ENCODE data around the gene CDRT15. TPM values are rescaled to one million over a fixed set of nuclear protein-coding genes. Genes with fewer than 3 reads are reported as not detected.

Gene CDRT15
- total RNA-seq, 1 experiment from 2014 or later = not detected

DNA sequence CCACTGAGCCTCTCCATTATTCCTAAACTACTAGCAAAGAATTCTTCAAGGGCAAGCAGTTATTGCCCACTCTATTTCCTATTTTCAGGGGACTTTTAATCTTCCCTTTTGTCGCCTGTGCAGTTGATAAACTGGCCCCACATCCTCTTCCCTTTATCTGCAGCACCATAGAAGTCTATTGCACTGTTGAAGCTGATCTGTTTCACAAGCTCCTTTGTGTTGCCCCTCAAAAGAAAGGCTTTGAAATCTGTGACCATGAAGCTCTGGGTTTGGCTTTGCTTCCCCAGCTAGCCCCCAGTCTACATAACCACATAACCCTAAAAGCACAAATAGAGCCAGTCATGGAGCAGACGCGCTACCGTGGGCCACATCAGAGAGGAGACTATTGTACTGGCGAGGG, 37.1 kb downstream of the CDRT15 start:
- POLR2A ChIA-PET = interaction anchor here (0.6 kb wide), 1 partner anchor 789 kb away, joined by 3 read pairs; no protein-coding TSS in a partner anchor
- Mint-ChIP-seq H3K9me3 (ENCODE audit: unreplicated experiment) (no peaks in the 10 kb centered on the region), H3K36me3 (ENCODE audit: insufficient read depth, unreplicated experiment) (peaks cover 19% of the 10 kb centered on the region), H3K27ac (ENCODE audit: low read depth, unreplicated experiment) (no peak overlapping the region), H3K27me3 (ENCODE audit: insufficient read depth, unreplicated experiment) (no peaks in the 10 kb centered on the region), H3K4me1 (ENCODE audit: insufficient read depth, unreplicated experiment) (peaks cover 15% of the 10 kb centered on the region), H3K4me3 (ENCODE audit: unreplicated experiment) (no peak overlapping the region)
- CTCF ChIA-PET = interaction anchor here (0.7 to 1.2 kb wide), 2 partner anchors 604 to 727 kb away, joined by 3 to 4 read pairs; no protein-coding TSS in a partner anchor
- TF ChIP-seq, protein P1, sequence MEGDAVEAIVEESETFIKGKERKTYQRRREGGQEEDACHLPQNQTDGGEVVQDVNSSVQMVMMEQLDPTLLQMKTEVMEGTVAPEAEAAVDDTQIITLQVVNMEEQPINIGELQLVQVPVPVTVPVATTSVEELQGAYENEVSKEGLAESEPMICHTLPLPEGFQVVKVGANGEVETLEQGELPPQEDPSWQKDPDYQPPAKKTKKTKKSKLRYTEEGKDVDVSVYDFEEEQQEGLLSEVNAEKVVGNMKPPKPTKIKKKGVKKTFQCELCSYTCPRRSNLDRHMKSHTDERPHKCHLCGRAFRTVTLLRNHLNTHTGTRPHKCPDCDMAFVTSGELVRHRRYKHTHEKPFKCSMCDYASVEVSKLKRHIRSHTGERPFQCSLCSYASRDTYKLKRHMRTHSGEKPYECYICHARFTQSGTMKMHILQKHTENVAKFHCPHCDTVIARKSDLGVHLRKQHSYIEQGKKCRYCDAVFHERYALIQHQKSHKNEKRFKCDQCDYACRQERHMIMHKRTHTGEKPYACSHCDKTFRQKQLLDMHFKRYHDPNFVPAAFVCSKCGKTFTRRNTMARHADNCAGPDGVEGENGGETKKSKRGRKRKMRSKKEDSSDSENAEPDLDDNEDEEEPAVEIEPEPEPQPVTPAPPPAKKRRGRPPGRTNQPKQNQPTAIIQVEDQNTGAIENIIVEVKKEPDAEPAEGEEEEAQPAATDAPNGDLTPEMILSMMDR (IDR thresholded peaks at IDR 0.05; ENCODE audit: unreplicated experiment) = no peak
- DNase-seq (ENCODE audit: unreplicated experiment) = no peak
- intact Hi-C loops (cut with micrococcal nuclease) = no loop called here
- no TSS peak for BruUV-seq (replicated peaks)

DNA sequence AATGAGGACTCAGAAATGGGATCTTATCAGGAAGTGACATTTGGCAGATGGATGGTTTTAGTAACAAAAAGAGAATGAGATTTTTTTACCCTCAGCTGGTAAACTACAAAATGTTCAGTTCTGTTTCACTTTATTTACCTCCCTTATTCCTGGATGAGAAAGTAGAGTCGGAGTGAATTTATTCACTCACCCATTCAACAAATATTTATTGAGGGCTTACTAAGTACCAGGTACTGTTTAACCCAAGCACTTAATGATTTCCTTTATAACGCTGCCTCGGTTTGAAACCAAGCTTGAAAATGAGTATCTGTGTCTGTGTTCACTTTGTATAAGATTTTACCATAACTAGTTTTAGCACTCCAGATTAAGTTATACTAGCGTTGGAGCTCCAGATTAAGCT, 38.1 kb downstream of the CDRT15 start:
- ChIA-PET POLR2A (no interaction called here), CTCF (interaction anchor here (0.6 to 1.0 kb wide), 5 partner anchors 13 to 589 kb away, joined by 3 to 4 read pairs (median 3); no protein-coding TSS in a partner anchor)
- Mint-ChIP-seq H3K36me3 (ENCODE audit: insufficient read depth, unreplicated experiment) (peaks cover 19% of the 10 kb centered on the region), H3K9me3 (ENCODE audit: unreplicated experiment) (no peaks in the 10 kb centered on the region), H3K27ac (ENCODE audit: low read depth, unreplicated experiment) (no peak overlapping the region), H3K4me3 (ENCODE audit: unreplicated experiment) (no peak overlapping the region), H3K4me1 (ENCODE audit: insufficient read depth, unreplicated experiment) (peaks cover 15% of the 10 kb centered on the region), H3K27me3 (ENCODE audit: insufficient read depth, unreplicated experiment) (no peaks in the 10 kb centered on the region)
- no TSS peak for BruUV-seq (replicated peaks)
- intact Hi-C loops (cut with micrococcal nuclease) = no loop called here
- TF ChIP-seq, protein P1 (IDR thresholded peaks at IDR 0.05; ENCODE audit: unreplicated experiment) = no peak
- no peak for DNase-seq (ENCODE audit: unreplicated experiment)

DNA sequence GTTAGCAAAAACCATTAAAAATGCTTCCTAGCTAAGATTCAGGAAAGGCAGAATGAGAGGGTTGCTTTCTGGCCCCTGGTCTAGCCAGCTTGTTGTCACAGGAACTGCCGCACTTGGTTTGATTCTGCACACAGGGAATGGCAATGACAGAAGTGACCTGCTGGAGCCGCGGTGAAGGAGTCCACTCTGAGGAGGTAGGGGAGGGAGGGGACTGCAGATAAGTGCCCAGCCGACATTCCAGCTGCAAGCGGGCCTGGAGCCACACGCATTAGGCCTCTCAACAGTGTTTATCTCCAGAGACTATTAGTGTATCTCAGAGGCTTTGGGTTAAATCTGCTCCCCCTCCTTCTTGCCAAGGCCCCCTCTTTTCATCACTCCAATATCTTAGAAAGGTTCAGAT, 38.6 kb downstream of the CDRT15 start:
- H3K4me3 Mint-ChIP-seq (ENCODE audit: unreplicated experiment) = no peak overlapping the region
- intact Hi-C loops (cut with micrococcal nuclease) = no loop called here
- TF ChIP-seq, protein P1 (IDR thresholded peaks at IDR 0.05; ENCODE audit: unreplicated experiment) = no peak
- H3K27me3 Mint-ChIP-seq (ENCODE audit: insufficient read depth, unreplicated experiment) = no peaks in the 10 kb centered on the region
- ChIA-PET POLR2A (interaction anchor here (0.6 kb wide), 1 partner anchor 8 kb away, joined by 4 read pairs; no protein-coding TSS in a partner anchor), CTCF (interaction anchor here (0.6 to 1.2 kb wide), 3 partner anchors 103 to 591 kb away, joined by 3 to 4 read pairs (median 4); partner anchors contain the start of gene HS3ST3B1)
- no TSS peak for BruUV-seq (replicated peaks)
- peaks cover 15% of the 10 kb centered on the region for H3K4me1 Mint-ChIP-seq (ENCODE audit: insufficient read depth, unreplicated experiment)
- no peak for DNase-seq (ENCODE audit: unreplicated experiment)
- H3K9me3 Mint-ChIP-seq (ENCODE audit: unreplicated experiment) = no peaks in the 10 kb centered on the region
- peaks cover 19% of the 10 kb centered on the region for H3K36me3 Mint-ChIP-seq (ENCODE audit: insufficient read depth, unreplicated experiment)
- no peak overlapping the region for H3K27ac Mint-ChIP-seq (ENCODE audit: low read depth, unreplicated experiment)

DNA sequence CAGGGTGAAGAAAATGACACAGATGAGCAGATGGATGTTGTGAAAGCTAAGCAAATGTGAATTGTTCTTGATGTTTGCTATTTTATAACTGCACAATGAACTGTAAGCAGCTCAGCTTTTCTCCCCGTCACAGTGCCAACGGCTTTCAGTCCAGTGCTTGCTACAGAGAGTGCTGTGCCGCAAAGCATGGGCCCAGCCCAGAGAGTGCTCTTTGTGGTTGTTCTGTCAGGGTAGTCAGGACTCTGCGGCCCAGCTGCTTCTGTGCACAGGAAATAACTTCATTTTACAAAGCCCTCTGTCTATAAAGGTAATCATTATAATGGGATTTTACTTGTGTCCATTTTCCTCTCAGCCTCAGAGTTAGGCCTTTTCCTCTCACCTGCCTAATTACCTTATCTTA, 39.1 kb downstream of the CDRT15 start:
- TF ChIP-seq, protein P1 (IDR thresholded peaks at IDR 0.05; ENCODE audit: unreplicated experiment) = no peak
- CTCF ChIA-PET = interaction anchor here (0.6 to 1.2 kb wide), 2 partner anchors 103 to 591 kb away, joined by 3 to 4 read pairs; partner anchors contain the start of gene HS3ST3B1
- Mint-ChIP-seq H3K9me3 (ENCODE audit: unreplicated experiment) (no peaks in the 10 kb centered on the region), H3K36me3 (ENCODE audit: insufficient read depth, unreplicated experiment) (peaks cover 19% of the 10 kb centered on the region), H3K4me3 (ENCODE audit: unreplicated experiment) (no peak overlapping the region), H3K27ac (ENCODE audit: low read depth, unreplicated experiment) (no peak overlapping the region), H3K27me3 (ENCODE audit: insufficient read depth, unreplicated experiment) (no peaks in the 10 kb centered on the region), H3K4me1 (ENCODE audit: insufficient read depth, unreplicated experiment) (peaks cover 15% of the 10 kb centered on the region)
- no TSS peak for BruUV-seq (replicated peaks)
- no peak for DNase-seq (ENCODE audit: unreplicated experiment)
- POLR2A ChIA-PET = interaction anchor here (0.6 kb wide), 1 partner anchor 9 kb away, joined by 4 read pairs; no protein-coding TSS in a partner anchor
- intact Hi-C loops (cut with micrococcal nuclease) = no loop called here

Measured in MCF 10A (cell line).